Coronary artery (tissue), 2 donors: ENCODE data around the gene UBE2E2.

Source experiments
- DNase-seq: peaks from one replicate; pipeline ENCODE4 v3.0.0-alpha.2; 2017; ENCODE audit warnings: low spot score
- H3K27ac ChIP-seq, 2 donors: fragments of 200-600 bp; sonication (generic); one replicate each; pipeline ENCODE4 v1.5.1; 2016 to 2019
- H3K4me3 ChIP-seq: fragments of 200-600 bp; sonication (generic); 2 replicates; pipeline ENCODE4 v1.5.1; 2016; ENCODE audit warnings: mild to moderate bottlenecking, moderate library complexity
- CTCF ChIP-seq: fragments of 200-600 bp; sonication (generic); IDR thresholded peaks from one replicate; pipeline ENCODE4 v1.5.1; 2019; ENCODE audit warnings: antibody characterized with exemption

The UBE2E2 gene

GRCh38 chr3:23479615-23480328, 276.6 kb downstream of the UBE2E2 start:
- Histone ChIP-seq H3K4me3 (no peak overlapping the region), H3K27ac (no peak overlapping the region)
- no peak for DNase-seq
- TF ChIP-seq CTCF = no peak

- Histone ChIP-seq H3K27ac (no peak overlapping the region), H3K4me3 (no peak overlapping the region)
- DNase-seq = no peak
- TF ChIP-seq CTCF = no peak
These were observed 277.2 kb downstream of the UBE2E2 start for GRCh38 chr3:23480329-23480714.

GRCh38 chr3:23481011-23481615, 278.0 kb downstream of the UBE2E2 start:
- no peak overlapping the region for H3K27ac ChIP-seq
- H3K4me3 ChIP-seq = no peak overlapping the region
- no peak for DNase-seq
- TF ChIP-seq CTCF = no peak

GRCh38 chr3:23481616-23482278, 278.6 kb downstream of the UBE2E2 start:
- no peak overlapping the region for H3K27ac ChIP-seq
- H3K4me3 ChIP-seq = no peak overlapping the region
- no peak for DNase-seq
- no peak for TF ChIP-seq CTCF

- TF ChIP-seq CTCF = no peak
- Histone ChIP-seq H3K4me3 (no peak overlapping the region), H3K27ac (no peak overlapping the region)
- DNase-seq = no peak
These were observed 281.3 kb downstream of the UBE2E2 start for GRCh38 chr3:23484386-23484785.

GRCh38 chr3:23485922-23486321, 282.8 kb downstream of the UBE2E2 start:
- H3K4me3 ChIP-seq = no peak overlapping the region
- DNase-seq = no peak

More at GRCh38 chr3:23485922-23486321, 282.8 kb downstream of the UBE2E2 start:
- no peak overlapping the region for H3K27ac ChIP-seq
- no peak for TF ChIP-seq CTCF
